ENCODE data around the gene TMEM213. TPM values are rescaled to one million over a fixed set of nuclear protein-coding genes. Genes with fewer than 3 reads are reported as not detected.

The TMEM213 gene
- polyA plus RNA-seq, 1 donor (not counting 4 experiments of a cell fraction or from before 2014, with no cell fraction given), result not detected

GRCh38 chr7:138871065-138871813 is 73.4 kb downstream of the TMEM213 start:
- H3K27me3 ChIP-seq (ENCODE audit: control insufficient read depth, extremely low read depth, insufficient read depth, low read length), result no peaks in the 10 kb centered on the region
- H4K20me1 ChIP-seq (ENCODE audit: control insufficient read depth, extremely low read depth, insufficient read depth, low read length), result no peaks in the 10 kb centered on the region
- H2AFZ ChIP-seq (ENCODE audit: control insufficient read depth, low read length), result no peak overlapping the region
- peaks cover 0 to 2% of the 10 kb centered on the region in 2 experiments for H3K36me3 ChIP-seq (ENCODE audit: control insufficient read depth in 2 of 2, extremely low read depth in 1 of 2, insufficient read depth in 2 of 2, low read length in 2 of 2)
- no peak overlapping the region for H3K27ac ChIP-seq (ENCODE audit: control insufficient read depth, insufficient read depth, low read length)
- H3K9me1 ChIP-seq (ENCODE audit: control insufficient read depth, extremely low read depth, insufficient read depth, low read length), result no peaks in the 10 kb centered on the region
- H3K9me3 ChIP-seq (ENCODE audit: control insufficient read depth, low read depth, low read length), result no peaks in the 10 kb centered on the region
- H3K79me2 ChIP-seq (ENCODE audit: control insufficient read depth, insufficient read depth, low read length), result no peaks in the 10 kb centered on the region
- dilution Hi-C loops (cut with MboI; ENCODE audit: extremely low pct_ligation_motif_present, low sequenced_read_pairs), result no loop called here
- DNase-seq (ENCODE audit: low read depth, low spot score) (no peak), FAIRE-seq (no peak)
- no peak for TF ChIP-seq EZH2 (IDR thresholded peaks at IDR 0.05; ENCODE audit: low read length)
- TF ChIP-seq CTCF (optimal IDR thresholded peaks at IDR 0.05 in 1 of 3, IDR thresholded peaks at IDR 0.05 in 1 of 3, conservative IDR thresholded peaks at IDR 0.05 in 1 of 3; ENCODE audit: extremely low read depth in 1 of 3, insufficient read depth in 2 of 3, low read length in 3 of 3), result no peak
- H3K9ac ChIP-seq (ENCODE audit: control insufficient read depth, extremely low read depth, insufficient read depth, low read length), result no peak overlapping the region
- H3K4me2 ChIP-seq (ENCODE audit: control insufficient read depth, extremely low read depth, insufficient read depth, low read depth, low read length), result no peak overlapping the region
- peaks cover 26% of the 10 kb centered on the region for H3K4me1 ChIP-seq (ENCODE audit: control insufficient read depth, extremely low read depth, insufficient read depth, low read length)
- no peak overlapping the region for H3K4me3 ChIP-seq (ENCODE audit: control insufficient read depth in 2 of 3, extremely low read depth in 1 of 3, insufficient read depth in 2 of 3, low read depth in 1 of 3, low read length in 3 of 3)

GRCh38 chr7:138871814-138872090 is 74.0 kb downstream of the TMEM213 start:
- dilution Hi-C loops (cut with MboI; ENCODE audit: extremely low pct_ligation_motif_present, low sequenced_read_pairs), result no loop called here

More at GRCh38 chr7:138871814-138872090, 74.0 kb downstream of the TMEM213 start:
- no peak overlapping the region for H3K4me3 ChIP-seq (ENCODE audit: control insufficient read depth in 2 of 3, extremely low read depth in 1 of 3, insufficient read depth in 2 of 3, low read depth in 1 of 3, low read length in 3 of 3)
- peaks cover 0 to 2% of the 10 kb centered on the region in 2 experiments for H3K36me3 ChIP-seq (ENCODE audit: control insufficient read depth in 2 of 2, extremely low read depth in 1 of 2, insufficient read depth in 2 of 2, low read length in 2 of 2)
- no peak overlapping the region for H3K27ac ChIP-seq (ENCODE audit: control insufficient read depth, insufficient read depth, low read length)
- no peak overlapping the region for H2AFZ ChIP-seq (ENCODE audit: control insufficient read depth, low read length)
- H3K27me3 ChIP-seq (ENCODE audit: control insufficient read depth, extremely low read depth, insufficient read depth, low read length), result no peaks in the 10 kb centered on the region
- no peaks in the 10 kb centered on the region for H3K9me1 ChIP-seq (ENCODE audit: control insufficient read depth, extremely low read depth, insufficient read depth, low read length)
- H3K9ac ChIP-seq (ENCODE audit: control insufficient read depth, extremely low read depth, insufficient read depth, low read length), result no peak overlapping the region
- TF ChIP-seq EZH2 (IDR thresholded peaks at IDR 0.05; ENCODE audit: low read length) (no peak), CTCF (optimal IDR thresholded peaks at IDR 0.05 in 1 of 3, IDR thresholded peaks at IDR 0.05 in 1 of 3, conservative IDR thresholded peaks at IDR 0.05 in 1 of 3; ENCODE audit: extremely low read depth in 1 of 3, insufficient read depth in 2 of 3, low read length in 3 of 3) (no peak)
- H3K4me2 ChIP-seq (ENCODE audit: control insufficient read depth, extremely low read depth, insufficient read depth, low read depth, low read length), result no peak overlapping the region
- H3K9me3 ChIP-seq (ENCODE audit: control insufficient read depth, low read depth, low read length), result no peaks in the 10 kb centered on the region
- DNase-seq (ENCODE audit: low read depth, low spot score) (no peak), FAIRE-seq (no peak)
- peaks cover 32% of the 10 kb centered on the region for H3K4me1 ChIP-seq (ENCODE audit: control insufficient read depth, extremely low read depth, insufficient read depth, low read length)
- H3K79me2 ChIP-seq (ENCODE audit: control insufficient read depth, insufficient read depth, low read length), result no peaks in the 10 kb centered on the region
- H4K20me1 ChIP-seq (ENCODE audit: control insufficient read depth, extremely low read depth, insufficient read depth, low read length), result no peaks in the 10 kb centered on the region

All from keratinocyte (primary cell).